ENCODE data around the gene PRDX6. TPM values are rescaled to one million over a fixed set of nuclear protein-coding genes. Genes with fewer than 3 reads are reported as not detected.
"Not testable (repeated sequence)": the region's sequence is repeated elsewhere in the genome, so short reads cannot be mapped to it uniquely, and the experiment has no call there.

Gene PRDX6
- polyA plus RNA-seq, 10 donors: 356 to 645 (median 456) TPM

GRCh38 chr1:173454966-173455524 is 22.1 kb upstream of the PRDX6 start:
- no peak for DNase-seq

- DNase-seq: no peak
Observed at GRCh38 chr1:173459885-173460284, 17.2 kb upstream of the PRDX6 start.

GRCh38 chr1:173462666-173463065 is 14.5 kb upstream of the PRDX6 start:
- not testable (repeated sequence) for DNase-seq

GRCh38 chr1:173464185-173464584 is 12.9 kb upstream of the PRDX6 start:
- peak in 1 of 3 donors; percentile 2 for DNase-seq

GRCh38 chr1:173467426-173467825 is 9.7 kb upstream of the PRDX6 start:
- DNase-seq: no peak

- DNase-seq: no peak
Observed at GRCh38 chr1:173469656-173470055, 7.5 kb upstream of the PRDX6 start.

- DNase-seq: no peak
Observed at GRCh38 chr1:173470608-173471007, 6.5 kb upstream of the PRDX6 start.

- no peak for DNase-seq
Observed at GRCh38 chr1:173473599-173474011, 3.5 kb upstream of the PRDX6 start.

- no peak for DNase-seq
Observed at GRCh38 chr1:173474097-173474779, 2.9 kb upstream of the PRDX6 start.

- not testable (repeated sequence) for DNase-seq
Observed at GRCh38 chr1:173474780-173475421, 2.2 kb upstream of the PRDX6 start.

GRCh38 chr1:173475564-173476196 is 1.5 kb upstream of the PRDX6 start:
- peak in 2 of 3 donors; percentile 12 to 49 for DNase-seq

GRCh38 chr1:173476197-173476664 is 904 bp upstream of the PRDX6 start:
- peak in 1 of 3 donors; percentile 4 for DNase-seq

- peak; percentile 90 to 95 (median 91) for DNase-seq
Observed at GRCh38 chr1:173476665-173477285, 360 bp upstream of the PRDX6 start.

- DNase-seq: peak; percentile 57 to 87 (median 67)
Observed at GRCh38 chr1:173478094-173478674, 1.0 kb downstream of the PRDX6 start.

- no peak for DNase-seq
Observed at GRCh38 chr1:173479649-173480048, 2.5 kb downstream of the PRDX6 start.

- DNase-seq: no peak
Observed at GRCh38 chr1:173481195-173481772, 4.1 kb downstream of the PRDX6 start.

GRCh38 chr1:173482683-173483082 is 5.5 kb downstream of the PRDX6 start:
- DNase-seq: no peak

- DNase-seq: no peak
Observed at GRCh38 chr1:173484276-173484675, 7.1 kb downstream of the PRDX6 start.

- DNase-seq: no peak
Observed at GRCh38 chr1:173485401-173485800, 8.3 kb downstream of the PRDX6 start.

GRCh38 chr1:173488001-173488400 is 10.9 kb downstream of the PRDX6 start:
- DNase-seq: no peak

GRCh38 chr1:173489149-173489600 is 12.0 kb downstream of the PRDX6 start:
- DNase-seq: no peak

All from muscle of back (tissue), 11 donors.